Measurements from ENCODE around the gene MAPKBP1.
A peak's percentile ranks its signal among the peaks of the same experiment; 100 is the strongest.

Gene MAPKBP1

DNA sequence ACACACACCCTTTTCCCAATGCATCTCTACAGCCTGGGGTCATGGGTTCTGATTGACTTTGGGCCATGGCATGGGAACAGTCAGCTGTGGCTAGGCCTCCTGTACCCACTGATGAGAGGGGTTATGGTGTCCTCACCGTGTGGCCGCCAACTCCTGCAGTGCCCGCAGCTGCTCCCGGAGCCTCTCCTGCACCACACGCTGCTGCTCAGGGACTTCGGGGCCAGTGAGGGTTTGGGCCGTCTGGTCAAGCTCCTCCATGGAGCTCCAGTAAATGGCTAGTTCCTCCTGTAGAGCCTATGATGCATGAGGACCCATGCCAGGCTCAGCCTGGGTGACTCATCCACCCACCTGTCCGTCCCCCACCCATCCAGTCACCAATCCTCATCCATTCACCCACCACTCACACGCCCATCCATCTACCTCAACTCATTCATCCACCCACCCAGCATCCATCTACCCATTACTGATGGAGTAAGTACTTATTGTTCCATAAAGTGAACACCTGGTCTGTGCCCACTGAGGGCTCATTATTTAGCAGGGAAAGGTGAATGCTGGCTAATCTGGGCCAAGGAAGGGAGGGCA is 98.0 kb downstream of the MAPKBP1 start:
- TF ChIP-seq, protein P1, sequence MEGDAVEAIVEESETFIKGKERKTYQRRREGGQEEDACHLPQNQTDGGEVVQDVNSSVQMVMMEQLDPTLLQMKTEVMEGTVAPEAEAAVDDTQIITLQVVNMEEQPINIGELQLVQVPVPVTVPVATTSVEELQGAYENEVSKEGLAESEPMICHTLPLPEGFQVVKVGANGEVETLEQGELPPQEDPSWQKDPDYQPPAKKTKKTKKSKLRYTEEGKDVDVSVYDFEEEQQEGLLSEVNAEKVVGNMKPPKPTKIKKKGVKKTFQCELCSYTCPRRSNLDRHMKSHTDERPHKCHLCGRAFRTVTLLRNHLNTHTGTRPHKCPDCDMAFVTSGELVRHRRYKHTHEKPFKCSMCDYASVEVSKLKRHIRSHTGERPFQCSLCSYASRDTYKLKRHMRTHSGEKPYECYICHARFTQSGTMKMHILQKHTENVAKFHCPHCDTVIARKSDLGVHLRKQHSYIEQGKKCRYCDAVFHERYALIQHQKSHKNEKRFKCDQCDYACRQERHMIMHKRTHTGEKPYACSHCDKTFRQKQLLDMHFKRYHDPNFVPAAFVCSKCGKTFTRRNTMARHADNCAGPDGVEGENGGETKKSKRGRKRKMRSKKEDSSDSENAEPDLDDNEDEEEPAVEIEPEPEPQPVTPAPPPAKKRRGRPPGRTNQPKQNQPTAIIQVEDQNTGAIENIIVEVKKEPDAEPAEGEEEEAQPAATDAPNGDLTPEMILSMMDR (conservative IDR thresholded peaks at IDR 0.05; ENCODE audit: low read depth) = no peak
- DNase-seq (ENCODE audit: low spot score) = no peak
- POLR2A ChIA-PET (ENCODE audit: low non-redundant PET) = no interaction called here
- no peak overlapping the region for H3K27ac ChIP-seq
- CTCF ChIA-PET = interaction anchor here (0.6 kb wide), 1 partner anchor 42 kb away, joined by 4 read pairs; no protein-coding TSS in a partner anchor

DNA sequence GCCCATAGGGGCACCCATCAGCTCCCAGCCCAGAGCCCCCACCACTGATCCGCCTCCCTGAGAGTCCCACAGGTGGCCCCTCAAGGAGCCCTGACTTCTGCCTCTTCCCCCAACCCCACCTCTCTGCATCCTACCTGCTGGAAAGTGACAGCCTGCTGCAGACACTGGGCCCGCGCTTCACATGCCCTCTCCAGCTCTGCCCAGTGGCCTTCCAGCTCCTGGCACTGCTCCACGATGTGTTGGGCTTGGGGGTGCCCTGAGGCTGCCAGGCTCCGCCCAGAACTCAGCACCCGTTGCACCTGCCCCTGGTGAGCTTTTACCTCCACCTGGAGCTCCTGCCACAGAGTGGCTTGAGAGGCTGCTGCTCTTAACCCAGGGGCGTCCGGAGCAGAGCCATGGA is 99.4 kb downstream of the MAPKBP1 start:
- no peak for DNase-seq (ENCODE audit: low spot score)
- ChIA-PET CTCF (interaction anchor here (0.6 to 0.7 kb wide), 2 partner anchors 22 to 106 kb away, joined by 3 read pairs; no protein-coding TSS in a partner anchor), POLR2A (ENCODE audit: low non-redundant PET) (no interaction called here)
- no peak overlapping the region for H3K27ac ChIP-seq
- TF ChIP-seq, protein P1 (conservative IDR thresholded peaks at IDR 0.05; ENCODE audit: low read depth) = no peak

DNA sequence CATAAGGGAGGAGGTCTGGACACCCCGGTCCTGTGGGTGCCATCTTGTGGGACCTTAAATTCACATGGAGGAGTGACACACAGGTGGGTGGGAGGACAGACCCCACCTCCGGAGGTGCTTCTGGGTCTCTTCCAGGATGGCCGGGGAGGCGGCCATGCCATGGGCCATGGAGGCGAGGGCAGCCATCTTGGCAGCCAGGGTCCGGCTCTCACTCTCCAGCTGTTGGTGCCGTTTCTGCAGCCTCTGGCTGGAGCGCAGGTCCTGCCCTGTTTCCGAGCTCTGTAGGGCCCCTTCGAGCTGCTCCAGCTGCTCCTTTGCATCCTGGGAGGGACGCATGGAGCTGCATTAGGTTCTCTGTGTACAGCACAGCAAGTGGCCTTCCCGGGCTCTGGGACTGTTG is 100.5 kb downstream of the MAPKBP1 start:
- no peak overlapping the region for H3K27ac ChIP-seq
- DNase-seq (ENCODE audit: low spot score) = no peak
- ChIA-PET POLR2A (ENCODE audit: low non-redundant PET) (no interaction called here), CTCF (interaction anchor here (1.0 kb wide), 1 partner anchor 10 kb away, joined by 5 read pairs; no protein-coding TSS in a partner anchor)
- TF ChIP-seq, protein P1 (conservative IDR thresholded peaks at IDR 0.05; ENCODE audit: low read depth) = no peak

DNA sequence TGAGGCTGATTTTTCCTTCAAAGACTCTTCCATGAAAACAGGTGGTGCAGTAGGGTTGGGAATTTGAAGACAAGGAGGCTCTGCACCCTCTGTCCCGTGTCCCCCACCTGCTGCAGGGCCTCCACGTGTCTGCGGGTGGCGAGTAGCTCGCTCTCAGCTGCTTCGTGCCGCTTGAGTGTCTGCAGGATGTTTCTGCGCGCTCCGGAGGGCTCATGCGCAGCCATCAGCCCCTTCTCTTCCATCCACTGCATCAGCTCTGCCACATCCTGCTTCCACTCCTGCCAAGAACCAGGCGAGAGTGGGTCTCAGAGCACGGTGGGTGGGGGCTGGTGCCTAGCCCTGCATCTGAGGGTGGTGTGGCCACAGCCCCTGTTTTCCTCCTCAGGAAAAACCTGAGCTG is 101.7 kb downstream of the MAPKBP1 start:
- TF ChIP-seq, protein P1 (conservative IDR thresholded peaks at IDR 0.05; ENCODE audit: low read depth) = no peak
- ChIA-PET CTCF (interaction anchor here (0.5 to 1.1 kb wide), 3 partner anchors 10 to 40 kb away, joined by 3 to 6 read pairs (median 5); no protein-coding TSS in a partner anchor), POLR2A (ENCODE audit: low non-redundant PET) (interaction anchor here (0.6 to 1.4 kb wide), 2 partner anchors 24 to 373 kb away, joined by 3 read pairs; no protein-coding TSS in a partner anchor)
- no peak for DNase-seq (ENCODE audit: low spot score)
- H3K27ac ChIP-seq = no peak overlapping the region

DNA sequence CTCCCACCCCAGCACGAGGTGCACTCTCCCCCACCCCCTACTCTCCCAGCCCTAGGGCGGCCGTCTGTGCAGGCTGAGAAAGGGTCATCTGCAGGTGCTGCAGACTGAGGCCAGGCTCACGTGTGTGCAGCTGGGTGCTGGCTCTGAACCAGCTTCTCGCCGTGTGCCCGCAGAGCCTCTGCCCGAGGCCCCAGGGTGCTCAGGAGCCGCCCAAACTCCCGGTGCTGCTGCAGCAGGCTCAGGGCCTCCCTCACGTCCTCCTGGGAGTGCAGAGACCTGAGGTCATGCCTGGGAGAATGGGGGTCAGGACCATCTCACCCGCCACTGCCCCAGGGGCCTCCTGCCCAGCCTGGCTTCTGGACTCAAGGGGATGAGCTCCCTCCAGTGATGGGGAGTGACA is 102.4 kb downstream of the MAPKBP1 start:
- TF ChIP-seq, protein P1 (conservative IDR thresholded peaks at IDR 0.05; ENCODE audit: low read depth) = no peak
- ChIA-PET POLR2A (ENCODE audit: low non-redundant PET) (interaction anchor here (0.6 to 1.4 kb wide), 2 partner anchors 25 to 374 kb away, joined by 3 read pairs; no protein-coding TSS in a partner anchor), CTCF (interaction anchor here (0.5 to 0.8 kb wide), 2 partner anchors 12 to 39 kb away, joined by 3 to 6 read pairs; no protein-coding TSS in a partner anchor)
- no peak for DNase-seq (ENCODE audit: low spot score)
- H3K27ac ChIP-seq = peak overlapping the region; percentile 1; the same call in 1 of the 2 replicates
